ENCODE measurements around the gene BBS1.
A peak's percentile ranks its signal among the peaks of the same experiment; 100 is the strongest.

The BBS1 gene

GRCh38 chr11:66498506-66498905 is 11.9 kb upstream of the BBS1 start:
- no peak for TF ChIP-seq CTCF (IDR thresholded peaks at IDR 0.05; ENCODE audit: insufficient read depth, low read depth, low read length, missing control alignments)
- H3K4me3 ChIP-seq (ENCODE audit: low read length) = no peak overlapping the region
- no peak for DNase-seq (ENCODE audit: low read depth)

- no peak for TF ChIP-seq CTCF (IDR thresholded peaks at IDR 0.05; ENCODE audit: insufficient read depth, low read depth, low read length, missing control alignments)
- DNase-seq (ENCODE audit: low read depth) = no peak
- no peak overlapping the region for H3K4me3 ChIP-seq (ENCODE audit: low read length)
Measured at GRCh38 chr11:66505276-66505816, 5.1 kb upstream of the BBS1 start.

- DNase-seq (ENCODE audit: low read depth) = no peak
- no peak for TF ChIP-seq CTCF (IDR thresholded peaks at IDR 0.05; ENCODE audit: insufficient read depth, low read depth, low read length, missing control alignments)
- no peak overlapping the region for H3K4me3 ChIP-seq (ENCODE audit: low read length)
Measured at GRCh38 chr11:66509131-66509561, 1.3 kb upstream of the BBS1 start.

GRCh38 chr11:66510990-66511339 is 530 bp downstream of the BBS1 start:
- TF ChIP-seq CTCF (IDR thresholded peaks at IDR 0.05; ENCODE audit: insufficient read depth, low read depth, low read length, missing control alignments) = no peak
- DNase-seq (ENCODE audit: low read depth) = no peak
- H3K4me3 ChIP-seq (ENCODE audit: low read length) = peak overlapping the region; percentile 99

GRCh38 chr11:66523611-66524010 is 13.2 kb downstream of the BBS1 start:
- TF ChIP-seq CTCF (IDR thresholded peaks at IDR 0.05; ENCODE audit: insufficient read depth, low read depth, low read length, missing control alignments) = no peak
- no peak overlapping the region for H3K4me3 ChIP-seq (ENCODE audit: low read length)
- no peak for DNase-seq (ENCODE audit: low read depth)

- TF ChIP-seq CTCF (IDR thresholded peaks at IDR 0.05; ENCODE audit: insufficient read depth, low read depth, low read length, missing control alignments) = no peak
Measured at GRCh38 chr11:66524304-66525040, 14.0 kb downstream of the BBS1 start.

GRCh38 chr11:66529069-66529468 is 18.6 kb downstream of the BBS1 start:
- no peak overlapping the region for H3K4me3 ChIP-seq (ENCODE audit: low read length)
- no peak for DNase-seq (ENCODE audit: low read depth)
- no peak for TF ChIP-seq CTCF (IDR thresholded peaks at IDR 0.05; ENCODE audit: insufficient read depth, low read depth, low read length, missing control alignments)

More at GRCh38 chr11:66524304-66525040, 14.0 kb downstream of the BBS1 start:
- DNase-seq (ENCODE audit: low read depth) = no peak
- no peak overlapping the region for H3K4me3 ChIP-seq (ENCODE audit: low read length)
